PFSK-1 (cell line): ENCODE measurements around the gene ASCC1.

Experiments used
- FOXP2 ChIP-seq: optimal IDR thresholded peaks from 2 replicates; pipeline ENCODE3; 2011; ENCODE audit warnings: borderline replicate concordance, control low read depth, inconsistent platforms; ENCODE audit not compliant: insufficient read depth; ENCODE audit errors: extremely low read length, extremely low read depth
- POLR2AphosphoS5 ChIP-seq: IDR thresholded peaks from 2 replicates; pipeline ENCODE4 v1.6.1; 2012; ENCODE audit warnings: low read depth, mild to moderate bottlenecking, control low read depth, low read length, moderate library complexity
- SIN3A ChIP-seq: IDR thresholded peaks from 2 replicates; pipeline ENCODE4 v1.6.1; 2012; ENCODE audit warnings: mild to moderate bottlenecking, low read length, moderate library complexity, borderline replicate concordance; ENCODE audit not compliant: insufficient read depth
- TAF1 ChIP-seq: IDR thresholded peaks from 2 replicates; pipeline ENCODE4 v1.6.1; 2012; ENCODE audit warnings: low read length, control low read depth, borderline replicate concordance; ENCODE audit not compliant: insufficient read depth
- TF ChIP-seq, protein P1 (sequence below), 2 experiments: IDR thresholded peaks; 2 replicates each; pipeline versions ENCODE4 v1.6.1 to v1.8.0; 2011 to 2012; ENCODE audit warnings: low read depth in 2 of 2, low read length in 2 of 2, control low read depth in 1 of 2, inconsistent platforms in 1 of 2, mild to moderate bottlenecking in 1 of 2, moderate library complexity in 1 of 2; ENCODE audit not compliant: insufficient read depth in 1 of 2

The ASCC1 gene

DNA sequence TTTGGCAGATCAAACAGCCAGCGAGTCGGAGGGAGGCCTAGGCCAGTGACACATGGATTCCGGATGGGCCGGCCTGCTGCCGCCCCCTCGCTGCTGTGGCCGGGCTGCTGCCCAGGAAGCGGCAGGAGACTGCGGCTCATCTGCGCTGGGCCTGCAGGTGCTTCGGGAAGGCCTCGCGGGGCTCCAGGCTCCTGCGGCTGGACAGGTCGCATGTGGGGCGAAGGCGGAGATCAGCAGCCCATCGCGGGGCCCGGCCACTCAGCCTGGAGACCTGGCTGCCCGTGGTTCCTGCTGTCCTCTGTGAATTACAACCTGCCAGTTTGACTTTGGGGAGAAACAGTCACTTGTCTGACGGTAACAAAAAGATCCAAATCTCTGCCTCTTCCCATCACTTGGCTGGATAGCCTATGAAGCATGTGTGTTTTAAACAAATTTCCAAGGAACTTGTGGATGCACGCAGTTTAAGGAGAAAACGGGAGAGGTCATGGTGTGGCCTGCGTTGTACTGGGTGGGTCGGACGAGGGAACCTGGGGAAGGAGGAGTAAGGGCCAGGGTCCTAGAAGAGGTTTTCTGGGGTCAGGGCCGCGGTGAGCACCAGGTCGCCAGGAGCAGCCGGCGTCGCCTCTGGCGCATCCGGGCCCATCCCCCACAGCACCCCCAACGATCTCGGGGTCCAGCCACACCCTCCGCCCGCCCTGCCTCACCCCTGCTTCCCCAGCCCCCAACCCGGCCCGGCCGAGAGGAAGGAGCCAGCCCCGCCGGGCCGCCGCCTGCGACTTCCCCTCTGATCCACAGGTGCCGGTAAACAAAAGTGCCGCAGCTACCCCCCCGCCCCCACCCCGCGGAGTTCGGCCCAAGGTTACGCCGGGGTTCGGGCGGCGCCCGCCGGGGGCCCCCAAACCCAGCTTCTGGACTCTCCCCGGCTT lies 129.3 kb downstream of the ASCC1 start:
- TF ChIP-seq FOXP2 (no peak), SIN3A (no peak), POLR2AphosphoS5 (no peak), TAF1 (no peak)
- TF ChIP-seq, protein P1, sequence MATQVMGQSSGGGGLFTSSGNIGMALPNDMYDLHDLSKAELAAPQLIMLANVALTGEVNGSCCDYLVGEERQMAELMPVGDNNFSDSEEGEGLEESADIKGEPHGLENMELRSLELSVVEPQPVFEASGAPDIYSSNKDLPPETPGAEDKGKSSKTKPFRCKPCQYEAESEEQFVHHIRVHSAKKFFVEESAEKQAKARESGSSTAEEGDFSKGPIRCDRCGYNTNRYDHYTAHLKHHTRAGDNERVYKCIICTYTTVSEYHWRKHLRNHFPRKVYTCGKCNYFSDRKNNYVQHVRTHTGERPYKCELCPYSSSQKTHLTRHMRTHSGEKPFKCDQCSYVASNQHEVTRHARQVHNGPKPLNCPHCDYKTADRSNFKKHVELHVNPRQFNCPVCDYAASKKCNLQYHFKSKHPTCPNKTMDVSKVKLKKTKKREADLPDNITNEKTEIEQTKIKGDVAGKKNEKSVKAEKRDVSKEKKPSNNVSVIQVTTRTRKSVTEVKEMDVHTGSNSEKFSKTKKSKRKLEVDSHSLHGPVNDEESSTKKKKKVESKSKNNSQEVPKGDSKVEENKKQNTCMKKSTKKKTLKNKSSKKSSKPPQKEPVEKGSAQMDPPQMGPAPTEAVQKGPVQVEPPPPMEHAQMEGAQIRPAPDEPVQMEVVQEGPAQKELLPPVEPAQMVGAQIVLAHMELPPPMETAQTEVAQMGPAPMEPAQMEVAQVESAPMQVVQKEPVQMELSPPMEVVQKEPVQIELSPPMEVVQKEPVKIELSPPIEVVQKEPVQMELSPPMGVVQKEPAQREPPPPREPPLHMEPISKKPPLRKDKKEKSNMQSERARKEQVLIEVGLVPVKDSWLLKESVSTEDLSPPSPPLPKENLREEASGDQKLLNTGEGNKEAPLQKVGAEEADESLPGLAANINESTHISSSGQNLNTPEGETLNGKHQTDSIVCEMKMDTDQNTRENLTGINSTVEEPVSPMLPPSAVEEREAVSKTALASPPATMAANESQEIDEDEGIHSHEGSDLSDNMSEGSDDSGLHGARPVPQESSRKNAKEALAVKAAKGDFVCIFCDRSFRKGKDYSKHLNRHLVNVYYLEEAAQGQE (IDR thresholded peaks at IDR 0.05; ENCODE audit: insufficient read depth in 1 of 2, low read depth in 2 of 2, low read length in 2 of 2): no peak

DNA sequence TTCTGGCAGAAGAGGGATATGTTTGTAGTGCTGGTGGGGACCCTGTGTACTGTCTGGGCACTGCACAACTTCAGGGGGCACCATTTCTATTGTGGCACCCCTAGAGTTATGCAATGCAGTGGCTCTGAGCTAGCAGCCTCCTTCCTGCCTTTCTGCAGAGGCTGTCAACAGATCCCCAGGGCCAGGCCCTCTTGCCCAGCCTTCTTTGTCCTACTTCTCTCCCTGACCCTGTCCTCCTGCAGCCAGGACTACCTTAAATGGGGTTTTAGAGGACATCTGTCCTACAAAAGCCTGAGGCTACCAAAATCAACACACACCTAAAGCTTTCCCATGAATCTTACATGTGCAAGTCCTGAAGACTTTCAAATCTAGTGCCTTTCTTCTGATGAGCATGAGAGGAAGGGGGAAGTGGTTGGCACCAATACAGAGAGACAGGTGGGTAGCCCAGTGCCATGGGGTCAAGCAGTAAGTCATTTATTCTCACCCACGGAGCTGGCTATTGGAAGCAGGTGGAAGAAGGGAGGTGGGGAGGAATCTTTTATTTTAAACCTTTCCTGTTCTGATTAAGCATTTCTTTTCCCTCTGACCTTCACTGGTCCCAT lies 130.1 kb downstream of the ASCC1 start:
- no peak for TF ChIP-seq POLR2AphosphoS5
- TF ChIP-seq FOXP2: no peak
- TF ChIP-seq TAF1: no peak
- TF ChIP-seq, protein P1 (IDR thresholded peaks at IDR 0.05; ENCODE audit: insufficient read depth in 1 of 2, low read depth in 2 of 2, low read length in 2 of 2): no peak
- no peak for TF ChIP-seq SIN3A

DNA sequence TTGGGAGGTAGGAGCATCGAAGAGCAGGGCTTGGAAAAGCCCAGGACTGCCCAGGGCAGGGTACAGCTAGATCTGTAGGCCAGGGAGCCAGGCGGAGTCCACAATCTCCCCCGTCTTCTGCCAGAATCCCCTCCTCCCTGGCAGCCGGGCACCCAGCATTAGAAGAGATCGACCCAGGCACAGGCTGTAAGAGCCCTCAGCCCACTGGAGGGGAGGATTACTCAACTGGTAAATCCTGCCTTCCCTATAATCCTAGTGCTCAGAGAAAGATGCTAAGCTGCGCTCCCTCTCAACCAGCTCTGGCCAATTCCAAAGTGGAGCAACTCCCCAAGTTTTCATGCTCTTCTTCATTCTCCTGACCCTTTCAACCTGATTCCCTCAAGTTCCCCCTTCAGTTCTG lies 130.9 kb downstream of the ASCC1 start:
- TF ChIP-seq TAF1 (no peak), FOXP2 (no peak), SIN3A (no peak), POLR2AphosphoS5 (no peak)
- TF ChIP-seq, protein P1 (IDR thresholded peaks at IDR 0.05; ENCODE audit: insufficient read depth in 1 of 2, low read depth in 2 of 2, low read length in 2 of 2): no peak

DNA sequence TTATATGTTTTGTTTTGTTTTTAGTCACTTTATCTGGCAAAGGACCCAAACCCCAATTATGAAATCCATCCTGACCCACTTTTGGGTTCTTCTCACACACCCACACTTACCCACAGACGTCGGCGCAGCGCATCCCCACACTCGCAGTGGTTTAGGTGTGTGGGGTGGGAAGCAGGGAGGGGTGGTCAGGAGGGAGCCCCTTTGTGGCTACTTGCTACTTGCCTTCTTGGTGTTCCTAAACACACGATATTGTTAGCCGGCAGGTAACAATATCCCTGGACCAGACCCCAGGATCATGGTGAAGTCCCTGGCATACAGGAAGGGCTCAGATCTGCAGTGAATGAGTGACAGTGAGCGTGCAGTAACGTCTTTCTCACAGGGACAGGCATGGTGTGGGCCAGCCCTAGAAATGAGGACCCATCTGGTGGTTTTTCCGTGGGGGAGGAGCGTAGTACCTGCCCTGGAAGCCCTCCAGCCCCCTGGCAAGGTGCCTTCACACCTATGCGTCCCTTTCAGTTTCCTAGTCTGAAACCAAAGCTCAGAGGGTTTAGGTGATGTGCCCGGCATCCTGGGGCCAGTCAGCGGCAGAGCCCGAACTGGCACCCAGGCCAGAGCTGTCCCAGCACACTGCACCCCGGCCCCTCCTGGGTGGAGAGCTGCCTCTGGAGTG lies 132.2 kb downstream of the ASCC1 start:
- TF ChIP-seq TAF1: no peak
- no peak for TF ChIP-seq SIN3A
- TF ChIP-seq POLR2AphosphoS5: no peak
- no peak for TF ChIP-seq FOXP2
- TF ChIP-seq, protein P1 (IDR thresholded peaks at IDR 0.05; ENCODE audit: insufficient read depth in 1 of 2, low read depth in 2 of 2, low read length in 2 of 2): no peak
